Activated CD8-positive, alpha-beta memory T cell treated with anti-CD3 and anti-CD28 coated beads for 1 hour (primary cell): ENCODE data around the gene COG5.
"Not testable (repeated sequence)": the region's sequence is repeated elsewhere in the genome, so short reads cannot be mapped to it uniquely, and the experiment has no call there.

Source experiments
- DNase-seq, 2 donors: peaks; one replicate each; pipeline ENCODE4 v3.0.0-alpha.2; 2020; ENCODE audit warnings: low read depth in 1 of 2; ENCODE audit errors: extremely low read depth in 1 of 2

Gene COG5

GRCh38 chr7:107167483-107168232 is 396.1 kb downstream of the COG5 start:
- peak; percentile 38 to 56 for DNase-seq

GRCh38 chr7:107166736-107167426 is 396.8 kb downstream of the COG5 start:
- DNase-seq, result no peak

- no peak for DNase-seq
Measured at GRCh38 chr7:107165341-107165740, 398.4 kb downstream of the COG5 start.

- no peak for DNase-seq
Measured at GRCh38 chr7:107164092-107164491, 399.6 kb downstream of the COG5 start.

- no peak for DNase-seq
Measured at GRCh38 chr7:107162475-107162874, 401.2 kb downstream of the COG5 start.

GRCh38 chr7:107161415-107161814 is 402.3 kb downstream of the COG5 start:
- no peak for DNase-seq

GRCh38 chr7:107160389-107160788 is 403.3 kb downstream of the COG5 start:
- no peak for DNase-seq

- DNase-seq, result no peak
Measured at GRCh38 chr7:107158028-107158427, 405.7 kb downstream of the COG5 start.

- DNase-seq, result no peak
Measured at GRCh38 chr7:107157091-107157490, 406.6 kb downstream of the COG5 start.

GRCh38 chr7:107155726-107156125 is 408.0 kb downstream of the COG5 start:
- not testable (repeated sequence) for DNase-seq

- no peak for DNase-seq
Measured at GRCh38 chr7:107154826-107155225, 408.9 kb downstream of the COG5 start.

GRCh38 chr7:107152011-107152410 is 411.7 kb downstream of the COG5 start:
- DNase-seq, result no peak
